ENCODE data around the gene QSOX2. TPM values are rescaled to one million over a fixed set of nuclear protein-coding genes. Genes with fewer than 3 reads are reported as not detected.

Gene QSOX2
- total RNA-seq, 4 donors from 2014 or later = 5.1 to 23.9 (median 7.4) TPM

- DNase-seq = no peak
- Histone ChIP-seq H3K4me1 (no peaks in the 10 kb centered on the region), H3K27ac (no peak overlapping the region), H3K36me3 (no peaks in the 10 kb centered on the region), H3K27me3 (no peaks in the 10 kb centered on the region), H3K9me3 (peaks cover 0 to 4% (median 0%) of the 10 kb centered on the region in 4 donors), H3K4me3 (no peak overlapping the region)
- TF ChIP-seq POLR2A (IDR thresholded peaks at IDR 0.05) = no peak
Measured at GRCh38 chr9:136160995-136161610, 84.5 kb downstream of the QSOX2 start.

- no peak for DNase-seq
Measured at GRCh38 chr9:136160381-136160841, 85.2 kb downstream of the QSOX2 start.

GRCh38 chr9:136159851-136160250 lies 85.8 kb downstream of the QSOX2 start:
- no peak for DNase-seq
- Histone ChIP-seq H3K4me3 (no peak overlapping the region), H3K27ac (no peak overlapping the region), H3K9me3 (peaks cover 0 to 4% (median 0%) of the 10 kb centered on the region in 4 donors), H3K27me3 (no peaks in the 10 kb centered on the region), H3K36me3 (no peaks in the 10 kb centered on the region), H3K4me1 (no peaks in the 10 kb centered on the region)
- TF ChIP-seq POLR2A (IDR thresholded peaks at IDR 0.05) = no peak
- TF ChIP-seq CTCF (IDR thresholded peaks at IDR 0.05) = no peak

More at GRCh38 chr9:136160381-136160841, 85.2 kb downstream of the QSOX2 start:
- no peaks in the 10 kb centered on the region for H3K4me1 ChIP-seq
- H3K27ac ChIP-seq = no peak overlapping the region
- no peaks in the 10 kb centered on the region for H3K27me3 ChIP-seq
- TF ChIP-seq CTCF (IDR thresholded peaks at IDR 0.05) (no peak), POLR2A (IDR thresholded peaks at IDR 0.05) (no peak)
- peaks cover 0 to 4% (median 0%) of the 10 kb centered on the region in 4 donors for H3K9me3 ChIP-seq
- H3K36me3 ChIP-seq = no peaks in the 10 kb centered on the region
- H3K4me3 ChIP-seq = no peak overlapping the region

GRCh38 chr9:136157477-136158265 lies 87.9 kb downstream of the QSOX2 start:
- Histone ChIP-seq H3K36me3 (no peaks in the 10 kb centered on the region), H3K9me3 (no peaks in the 10 kb centered on the region), H3K4me1 (no peaks in the 10 kb centered on the region), H3K27ac (no peak overlapping the region), H3K27me3 (no peaks in the 10 kb centered on the region), H3K4me3 (no peak overlapping the region)
- no peak for TF ChIP-seq CTCF (IDR thresholded peaks at IDR 0.05)
- no peak for DNase-seq

Other genes starting within 250 kb of the QSOX2 start
- 10 to 100 TPM in 3 of 4 donors, 1 to 10 TPM in 1; 8.3 to 24.3 (median 23.1) TPM for gene NACC2, start 150.5 kb downstream of the QSOX2 start, total RNA-seq
- 10 to 100 TPM; 34.7 to 75.0 (median 69.2) TPM for gene TMEM250, start 126.9 kb downstream of the QSOX2 start, total RNA-seq
- gene LHX3, start 40.7 kb downstream of the QSOX2 start, total RNA-seq = not detected
- 1 to 10 TPM in 1 of 4 donors, under 1 TPM in 2, not detected in 1; 0.35 to 1.0 (median 0.67) TPM for gene CCDC187, start 58.3 kb upstream of the QSOX2 start, total RNA-seq
- gene GPSM1, start 81.7 kb upstream of the QSOX2 start, total RNA-seq = 10 to 100 TPM in 1 of 4 donors, 1 to 10 TPM in 3; 3.7 to 25.6 (median 6.0) TPM
- gene DNLZ, start 117.9 kb upstream of the QSOX2 start, total RNA-seq = 10 to 100 TPM in 3 of 4 donors, 1 to 10 TPM in 1; 5.6 to 19.8 (median 13.5) TPM
- gene CARD9, start 127.9 kb upstream of the QSOX2 start, total RNA-seq = 10 to 100 TPM in 1 of 4 donors, under 1 TPM in 3; 0.28 to 14.9 (median 0.64) TPM
- 10 to 100 TPM in 3 of 4 donors, 1 to 10 TPM in 1; 6.3 to 58.6 (median 13.2) TPM for gene SNAPC4, start 154.4 kb upstream of the QSOX2 start, total RNA-seq
- 100 to 1,000 TPM in 1 of 4 donors, 10 to 100 TPM in 3; 29.9 to 193 (median 50.2) TPM for gene ENTR1, start 164.8 kb upstream of the QSOX2 start, total RNA-seq
- 10 to 100 TPM; 32.8 to 73.4 (median 47.3) TPM for gene PMPCA, start 164.8 kb upstream of the QSOX2 start, total RNA-seq
- gene INPP5E, start 194.0 kb upstream of the QSOX2 start, total RNA-seq = 10 to 100 TPM in 3 of 4 donors, 1 to 10 TPM in 1; 6.7 to 19.8 (median 19.2) TPM
- 10 to 100 TPM; 63.5 to 80.8 (median 74.6) TPM for gene SEC16A, start 237.2 kb upstream of the QSOX2 start, total RNA-seq

Measured in Peyer's patch (tissue), 4 donors.